ENCODE results near the gene MAD2L1BP.
"Not testable (repeated sequence)": the region's sequence is repeated elsewhere in the genome, so short reads cannot be mapped to it uniquely, and the experiment has no call there.

MAD2L1BP gene

DNA sequence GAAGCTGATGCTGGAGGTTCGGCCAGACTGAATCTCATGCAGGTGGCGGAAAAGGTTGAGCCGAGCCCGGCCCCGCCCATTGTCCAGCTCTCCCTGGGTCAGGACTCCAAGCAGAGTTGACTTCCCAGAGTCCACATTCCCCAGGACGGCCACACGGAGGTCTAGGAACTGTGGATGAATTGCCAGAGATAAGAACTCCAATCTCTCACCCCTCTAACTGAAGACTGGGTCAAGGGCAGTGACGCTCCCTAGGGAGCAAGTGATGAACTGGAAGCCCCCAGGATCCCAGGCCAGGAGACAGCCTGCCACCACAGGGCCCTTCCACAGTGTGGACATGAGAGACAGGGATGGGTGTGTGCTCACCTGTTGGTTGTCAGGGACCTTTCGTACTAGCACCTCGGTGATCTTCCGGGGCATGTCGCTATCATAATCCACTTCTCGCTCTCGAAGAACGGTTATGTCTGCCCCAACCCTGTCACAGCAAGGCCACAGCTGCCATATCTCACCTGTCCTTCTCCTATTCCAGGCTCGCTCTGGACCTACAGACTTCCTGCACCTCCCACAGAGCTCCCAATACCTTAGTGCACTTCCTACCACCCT, 10.1 kb upstream of the MAD2L1BP start:
- DNase-seq (ENCODE audit: low spot score), result no peak

DNA sequence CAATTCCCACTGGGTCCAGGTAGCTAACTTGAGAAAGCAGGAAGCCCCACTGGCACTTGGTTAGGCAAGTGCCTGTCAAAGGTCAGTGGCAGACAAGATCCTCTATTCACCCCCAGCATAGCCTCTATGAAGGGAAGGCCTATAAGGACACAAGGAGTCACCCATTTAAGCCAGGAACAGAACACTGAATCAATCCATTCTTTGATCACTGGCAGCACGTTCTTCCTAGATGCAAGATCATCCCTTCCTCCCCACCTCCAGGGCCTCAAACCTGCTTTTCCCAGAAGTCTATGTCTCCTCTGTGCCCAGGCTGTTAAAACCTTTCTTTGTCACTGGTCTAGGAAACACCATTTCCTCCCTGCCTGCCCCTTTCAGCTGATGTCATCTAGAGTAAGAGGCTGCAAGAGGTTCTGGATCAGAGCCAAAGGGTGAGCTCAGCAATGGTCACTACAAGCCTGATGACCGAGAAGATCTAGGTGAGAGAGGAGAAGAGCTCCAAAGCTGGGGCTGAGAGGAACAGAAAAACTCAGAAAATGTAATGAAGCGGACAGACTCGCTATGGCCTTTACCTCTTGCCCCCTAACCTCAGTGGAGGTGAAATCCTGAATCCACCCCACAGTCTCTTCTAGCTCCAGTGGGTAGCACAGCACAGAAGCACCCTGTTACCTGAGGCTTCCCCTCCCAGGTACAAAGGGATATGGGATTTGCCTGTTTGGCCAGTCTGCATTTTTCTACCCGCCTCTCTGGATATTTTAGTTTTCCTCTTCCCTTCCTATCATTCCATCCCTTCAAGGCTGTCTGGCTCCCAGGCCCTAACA, 8.4 kb upstream of the MAD2L1BP start:
- DNase-seq (ENCODE audit: low spot score), result no peak

DNA sequence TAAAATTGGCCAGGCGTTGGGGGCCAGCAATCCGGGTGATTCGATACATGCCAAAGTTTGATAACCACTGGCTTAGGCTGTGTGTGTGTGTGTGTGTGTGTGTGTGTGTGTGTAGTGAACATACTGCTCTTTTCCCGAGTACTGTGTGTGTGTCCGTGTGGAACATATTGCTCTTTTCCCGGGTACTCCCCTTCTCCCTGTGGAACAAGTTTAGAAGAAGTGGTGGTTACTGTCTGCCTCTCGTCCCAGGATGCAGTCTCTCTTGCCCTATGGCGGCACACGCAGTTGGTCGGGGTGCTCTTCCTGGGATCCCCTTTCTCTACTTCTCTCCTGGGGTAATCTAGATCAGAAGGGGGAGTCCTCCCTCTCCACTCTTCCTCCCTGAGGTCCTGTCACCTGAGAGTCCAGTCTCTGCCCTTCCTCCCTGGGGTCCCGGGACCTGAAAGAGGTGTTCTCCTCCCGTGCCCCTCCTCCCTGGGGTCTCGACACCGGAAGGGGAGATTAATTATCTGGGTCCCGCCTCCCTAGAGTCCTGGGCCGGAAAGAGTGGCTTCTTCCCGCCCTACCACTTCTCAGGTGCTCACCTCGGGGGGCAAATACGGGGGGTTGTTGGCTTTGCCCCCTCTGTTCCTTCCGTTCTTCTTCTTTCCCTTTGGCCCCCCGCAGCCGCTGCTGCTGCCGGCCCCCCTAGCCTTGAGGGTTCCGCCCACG, 7.1 kb upstream of the MAD2L1BP start:
- DNase-seq (ENCODE audit: low spot score), result peak; percentile 73

DNA sequence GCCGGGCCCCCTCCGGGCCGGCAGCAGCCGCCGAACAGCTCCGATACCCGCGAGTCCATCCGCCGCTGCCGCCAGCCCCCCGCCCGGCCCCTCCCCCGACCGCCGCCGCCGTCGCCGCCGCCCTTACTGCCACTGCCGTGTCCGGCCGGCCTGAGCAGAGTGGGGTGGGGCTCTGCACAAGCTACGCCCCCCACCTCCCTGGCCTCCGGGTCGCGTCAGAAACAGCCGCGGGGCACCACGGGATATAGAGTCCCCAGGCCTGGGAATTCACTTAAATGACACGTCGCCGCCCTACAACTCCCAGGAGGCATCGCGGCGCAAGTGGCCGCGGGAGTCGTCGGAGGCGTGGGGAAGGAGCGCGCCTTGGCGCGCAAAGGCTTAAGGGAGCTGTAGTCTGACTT, 6.5 kb upstream of the MAD2L1BP start, which contains the start of gene GTPBP2:
TSS of gene GTPBP2 (minus strand) at position 161 of the 401 bp plus-strand sequence. CDS start at position 59, 102 bp downstream.
- DNase-seq (ENCODE audit: low spot score), result peak; percentile 99

DNA sequence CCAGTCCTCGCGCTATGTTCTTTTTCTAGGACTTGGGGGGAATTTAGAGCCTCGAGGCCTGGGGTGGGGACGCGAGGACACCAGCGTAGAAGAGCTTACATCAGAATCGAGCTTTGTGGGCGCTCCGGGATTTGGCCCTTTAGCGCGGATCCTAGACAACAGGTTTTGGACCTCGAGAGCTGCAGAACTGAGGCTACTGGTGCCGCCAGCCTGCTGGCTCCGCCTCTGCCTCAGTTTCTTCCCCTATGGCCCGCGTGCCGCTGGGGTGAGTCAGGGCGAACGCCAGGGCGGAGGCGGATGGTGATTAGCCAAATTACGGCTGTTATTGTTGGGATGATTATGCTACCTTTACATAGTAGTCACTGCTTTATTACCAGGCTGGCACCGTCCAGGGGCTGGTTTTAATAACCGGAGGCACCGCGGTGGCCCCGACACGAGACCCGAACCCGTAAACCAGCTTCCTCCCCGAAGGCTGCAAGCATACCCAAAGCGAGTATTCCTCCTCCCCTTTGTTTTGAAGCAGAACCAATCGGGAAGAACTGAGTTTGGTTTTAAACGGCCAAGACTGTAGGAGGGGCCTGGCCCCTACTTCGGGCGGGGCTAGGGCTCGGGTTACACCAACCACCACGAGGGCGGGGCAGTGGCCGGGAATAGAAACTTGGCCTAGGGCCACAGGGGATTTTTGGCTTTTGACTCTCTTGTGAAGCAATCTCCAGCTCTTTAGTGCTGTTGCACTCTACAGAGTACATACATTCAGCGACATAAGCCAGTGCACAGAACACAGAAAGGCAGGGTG, 5.9 kb upstream of the MAD2L1BP start:
- peak; percentile 95 for DNase-seq (ENCODE audit: low spot score)

DNA sequence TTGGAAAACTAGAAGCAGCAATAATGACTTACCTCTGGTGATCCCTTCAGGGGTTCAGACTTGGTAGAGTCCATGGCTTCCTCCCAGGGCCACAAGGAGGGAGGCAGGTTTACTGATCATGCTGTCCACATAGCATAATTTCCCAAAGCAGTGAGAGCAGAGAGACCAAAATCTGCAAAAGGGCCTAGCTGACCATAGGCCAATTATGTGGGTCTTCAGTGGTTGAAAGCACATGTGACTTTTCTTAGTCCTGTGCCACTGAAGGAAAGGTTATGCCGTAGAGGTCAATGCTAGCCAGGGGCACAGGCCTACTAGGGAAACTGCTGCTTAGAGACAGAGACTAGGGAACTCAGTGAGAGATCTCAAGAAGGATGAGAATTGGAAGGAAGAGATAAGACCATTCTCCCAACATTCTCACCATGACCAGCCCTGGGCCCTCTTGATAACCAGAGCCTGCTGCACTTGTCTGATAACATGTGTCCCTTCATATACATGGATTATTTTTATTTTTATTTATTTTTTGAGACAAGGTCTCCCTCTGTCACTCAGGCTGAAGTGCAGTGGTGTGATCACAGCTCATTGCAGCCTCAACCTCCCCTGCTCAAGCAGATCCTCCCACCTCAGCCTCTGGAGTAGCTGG, 4.5 kb upstream of the MAD2L1BP start:
- DNase-seq (ENCODE audit: low spot score), result no peak

DNA sequence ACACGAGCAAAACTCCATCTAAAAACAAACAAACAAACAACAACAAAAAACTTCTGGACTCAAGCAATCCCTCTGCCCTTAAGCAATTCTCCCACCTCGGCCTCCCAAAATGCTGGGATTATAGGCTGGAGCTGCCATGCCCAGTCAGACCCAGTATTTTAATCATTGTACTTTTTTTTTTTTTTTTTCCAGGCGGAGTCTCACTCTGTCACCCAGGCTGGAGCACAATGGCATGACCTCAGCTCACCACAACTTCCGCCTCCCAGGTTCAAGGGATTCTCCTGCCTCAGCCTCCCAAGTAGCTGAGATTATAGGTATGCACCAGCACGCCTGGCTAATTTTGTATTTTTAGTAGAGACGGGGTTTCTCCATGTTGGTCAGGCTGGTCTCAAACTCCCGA, 2.6 kb upstream of the MAD2L1BP start:
- DNase-seq (ENCODE audit: low spot score), result not testable (repeated sequence)

DNA sequence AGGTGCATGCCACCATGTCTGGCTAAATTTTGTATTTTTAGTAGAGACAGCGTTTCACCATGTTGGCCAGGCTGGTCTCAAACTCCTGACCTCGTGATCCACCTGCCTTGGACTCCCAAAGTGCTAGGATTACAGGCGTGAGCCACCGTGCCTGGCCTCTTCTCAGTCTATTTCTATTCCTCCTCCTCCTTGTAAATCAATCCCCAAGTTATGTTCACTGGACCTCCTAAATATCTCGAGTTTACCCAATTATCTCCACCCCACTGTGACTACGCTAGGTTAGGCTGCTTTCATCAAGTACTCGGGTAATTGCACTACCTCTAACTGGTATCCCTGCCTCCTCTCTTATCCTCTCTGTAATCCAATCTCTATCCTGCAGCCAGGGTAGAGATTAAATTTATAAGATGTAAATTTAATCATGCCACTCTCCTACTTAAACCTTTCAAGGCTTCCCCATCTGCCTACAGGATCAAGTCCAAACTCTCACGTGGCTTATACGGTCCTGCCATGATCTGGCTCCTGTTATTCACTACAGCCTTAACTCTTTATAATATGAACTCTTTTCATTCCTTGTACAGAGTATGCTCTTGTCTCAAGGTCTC, 837 bp upstream of the MAD2L1BP start:
- peak; percentile 80 for DNase-seq (ENCODE audit: low spot score)

DNA sequence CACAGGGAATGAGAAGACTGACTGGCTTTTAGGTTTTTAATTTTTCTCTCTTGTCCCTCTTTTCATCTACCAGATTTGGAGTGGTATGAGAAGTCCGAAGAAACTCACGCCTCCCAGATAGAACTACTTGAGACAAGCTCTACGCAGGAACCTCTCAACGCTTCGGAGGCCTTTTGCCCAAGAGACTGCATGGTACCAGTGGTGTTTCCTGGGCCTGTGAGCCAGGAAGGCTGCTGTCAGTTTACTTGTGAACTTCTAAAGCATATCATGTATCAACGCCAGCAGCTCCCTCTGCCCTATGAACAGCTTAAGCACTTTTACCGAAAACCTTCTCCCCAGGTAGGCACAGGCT, 644 bp downstream of the MAD2L1BP start:
- no peak for DNase-seq (ENCODE audit: low spot score)

DNA sequence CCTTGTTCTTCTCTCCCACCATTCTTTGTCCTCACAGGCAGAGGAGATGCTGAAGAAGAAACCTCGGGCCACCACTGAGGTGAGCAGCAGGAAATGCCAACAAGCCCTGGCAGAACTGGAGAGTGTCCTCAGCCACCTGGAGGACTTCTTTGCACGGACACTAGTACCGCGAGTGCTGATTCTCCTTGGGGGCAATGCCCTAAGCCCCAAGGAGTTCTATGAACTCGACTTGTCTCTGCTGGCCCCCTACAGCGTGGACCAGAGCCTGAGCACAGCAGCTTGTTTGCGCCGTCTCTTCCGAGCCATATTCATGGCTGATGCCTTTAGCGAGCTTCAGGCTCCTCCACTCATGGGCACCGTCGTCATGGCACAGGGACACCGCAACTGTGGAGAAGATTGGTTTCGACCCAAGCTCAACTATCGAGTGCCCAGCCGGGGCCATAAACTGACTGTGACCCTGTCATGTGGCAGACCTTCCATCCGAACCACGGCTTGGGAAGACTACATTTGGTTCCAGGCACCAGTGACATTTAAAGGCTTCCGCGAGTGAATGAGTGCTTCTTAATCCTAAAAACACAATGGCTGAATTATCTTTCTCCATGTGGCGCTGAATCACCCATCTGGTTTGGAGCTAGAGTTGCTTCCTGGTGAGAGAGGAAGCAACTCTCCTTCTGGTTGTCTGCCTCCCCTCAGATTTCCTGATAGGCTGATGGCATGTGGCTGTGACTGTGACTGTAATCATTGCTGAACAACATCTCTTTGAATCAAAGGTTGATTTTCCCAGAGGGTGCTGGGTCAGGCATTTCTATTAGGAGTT, 4.6 kb downstream of the MAD2L1BP start:
- no peak for DNase-seq (ENCODE audit: low spot score)

DNA sequence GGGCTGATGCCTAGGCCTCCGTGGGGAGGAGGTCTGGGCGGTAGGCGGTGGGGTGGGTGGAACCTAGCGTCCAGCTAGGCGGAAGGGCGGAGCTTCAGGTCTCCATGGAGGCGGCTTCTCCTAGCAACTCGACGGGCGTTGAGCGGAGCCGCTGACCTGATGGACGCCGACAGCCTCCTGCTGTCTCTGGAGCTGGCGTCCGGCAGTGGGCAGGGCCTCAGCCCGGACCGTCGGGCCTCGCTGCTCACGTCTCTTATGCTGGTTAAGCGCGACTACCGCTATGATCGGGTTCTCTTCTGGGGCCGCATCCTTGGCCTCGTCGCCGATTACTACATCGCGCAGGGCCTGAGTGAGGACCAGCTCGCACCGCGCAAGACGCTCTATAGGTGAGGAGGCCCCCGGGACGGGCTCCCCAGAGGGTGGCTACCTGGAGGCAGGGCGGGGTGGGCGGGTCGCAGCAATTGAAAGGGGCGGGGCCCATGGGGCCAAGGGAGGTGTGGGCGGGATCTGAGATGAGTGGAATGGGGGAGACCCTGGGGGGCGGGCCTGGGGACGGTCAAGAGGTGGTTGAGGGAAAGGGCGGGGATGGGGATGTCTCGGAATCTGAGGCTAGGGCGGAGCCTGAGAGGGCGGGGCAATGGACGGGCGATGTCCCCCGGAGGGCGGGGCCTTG, 9.4 kb downstream of the MAD2L1BP start, which contains the start of gene RSPH9:
TSS of gene RSPH9 (plus strand) at position 97 of the 673 bp plus-strand sequence. CDS start at position 160, 63 bp downstream.
- no peak for DNase-seq (ENCODE audit: low spot score)

DNA sequence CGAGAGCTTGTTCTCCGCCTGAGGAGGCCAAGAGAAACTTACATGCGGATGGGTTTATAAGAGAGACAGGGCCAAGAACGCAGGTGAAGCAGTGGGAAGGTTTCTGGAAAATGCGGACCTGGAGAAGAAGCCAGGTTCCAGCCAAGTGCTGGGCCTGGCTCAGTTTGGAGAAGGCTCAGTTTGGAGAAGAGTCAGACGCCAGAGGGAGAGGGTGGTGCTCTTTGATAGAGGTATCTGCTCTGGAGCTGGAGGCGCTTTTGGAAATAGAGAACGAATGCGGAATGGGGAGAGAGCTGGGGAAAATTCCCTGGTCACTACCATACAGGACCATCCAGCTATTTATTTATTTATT, 9.9 kb downstream of the MAD2L1BP start:
- DNase-seq (ENCODE audit: low spot score), result no peak

DNA sequence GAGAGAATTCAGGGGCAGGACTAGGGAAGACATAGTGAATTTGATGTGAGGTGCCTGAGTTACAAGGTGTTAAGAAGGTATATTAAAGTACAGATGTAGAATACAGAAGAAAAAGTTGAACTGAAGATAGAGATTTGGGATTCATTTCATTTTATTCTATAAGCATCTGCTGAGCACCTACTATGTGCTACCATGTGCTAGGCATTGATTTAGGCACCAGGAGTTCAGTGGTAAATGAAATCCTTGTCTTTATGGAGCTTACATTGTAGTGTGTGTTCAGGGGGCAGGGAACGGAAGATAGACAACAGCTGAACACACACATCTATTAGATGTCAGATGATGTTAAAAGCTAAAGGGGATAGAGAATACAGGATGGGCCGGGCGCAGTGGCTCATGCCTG, 12.0 kb downstream of the MAD2L1BP start:
- DNase-seq (ENCODE audit: low spot score), result no peak

DNA sequence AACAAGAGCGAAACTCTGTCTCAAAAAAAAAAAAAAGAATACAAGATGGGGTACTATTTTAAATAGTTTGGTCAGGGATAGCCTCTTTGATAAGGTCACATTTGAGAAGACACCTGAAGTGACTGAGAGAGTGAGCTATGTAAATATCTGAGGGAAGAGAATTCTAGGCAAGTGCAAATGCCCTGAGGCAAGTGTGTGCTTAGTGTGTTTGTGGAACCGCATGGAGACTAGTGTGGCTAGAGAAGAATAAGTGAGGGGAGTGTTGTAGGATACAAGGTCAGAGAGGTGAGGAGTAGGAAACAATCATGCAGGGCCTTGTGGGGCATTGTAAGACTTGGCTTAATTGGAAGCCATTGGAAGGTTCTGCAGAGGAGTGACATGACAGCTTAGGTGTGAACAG, 12.6 kb downstream of the MAD2L1BP start:
- no peak for DNase-seq (ENCODE audit: low spot score)

DNA sequence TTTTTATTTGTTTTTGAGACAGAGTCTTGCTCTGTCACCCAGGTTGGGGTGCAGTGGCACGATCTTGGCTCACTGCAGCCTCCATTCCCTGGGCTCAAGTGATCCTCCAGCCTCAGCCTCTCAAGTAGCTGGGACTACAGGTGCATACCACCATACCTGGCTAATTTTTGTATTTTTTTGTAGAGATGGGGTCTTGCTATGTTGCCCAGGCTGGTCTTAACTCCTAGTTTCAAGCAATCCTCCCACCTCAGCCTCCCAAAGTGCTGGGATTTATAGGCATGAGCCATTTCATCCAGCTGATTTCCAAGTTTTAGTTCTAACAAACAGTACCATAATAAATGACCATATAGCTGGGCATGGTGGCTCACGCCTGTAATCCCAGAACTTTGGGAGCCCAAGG, 17.2 kb downstream of the MAD2L1BP start:
- not testable (repeated sequence) for DNase-seq (ENCODE audit: low spot score)

DNA sequence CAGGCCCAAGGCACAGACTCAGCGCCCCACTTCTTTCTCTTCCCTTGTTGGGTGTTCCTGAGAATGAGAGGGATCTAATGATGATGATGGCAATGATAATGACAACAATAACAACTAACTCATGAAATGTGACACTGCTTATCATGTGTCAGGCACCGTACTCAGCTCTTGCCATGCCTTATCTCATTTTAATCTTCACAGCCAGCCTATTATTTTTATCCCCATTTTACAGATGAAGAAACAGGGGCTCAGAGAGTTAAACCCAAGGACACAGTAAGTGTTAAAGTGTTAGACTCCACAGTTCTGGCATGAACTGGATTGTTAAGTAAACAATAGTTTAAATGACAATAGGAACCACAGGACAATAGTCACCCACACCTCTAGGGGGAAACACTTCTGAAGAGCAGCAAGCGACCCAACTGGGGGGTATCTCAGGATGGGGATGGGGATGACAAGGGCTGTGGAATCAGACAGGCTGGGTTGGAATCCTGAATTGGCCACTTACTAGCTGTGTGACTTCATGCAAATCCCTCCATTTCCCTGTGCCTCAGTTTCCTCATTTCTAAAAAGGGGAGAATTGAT, 21.7 kb downstream of the MAD2L1BP start:
- no peak for DNase-seq (ENCODE audit: low spot score)

DNA sequence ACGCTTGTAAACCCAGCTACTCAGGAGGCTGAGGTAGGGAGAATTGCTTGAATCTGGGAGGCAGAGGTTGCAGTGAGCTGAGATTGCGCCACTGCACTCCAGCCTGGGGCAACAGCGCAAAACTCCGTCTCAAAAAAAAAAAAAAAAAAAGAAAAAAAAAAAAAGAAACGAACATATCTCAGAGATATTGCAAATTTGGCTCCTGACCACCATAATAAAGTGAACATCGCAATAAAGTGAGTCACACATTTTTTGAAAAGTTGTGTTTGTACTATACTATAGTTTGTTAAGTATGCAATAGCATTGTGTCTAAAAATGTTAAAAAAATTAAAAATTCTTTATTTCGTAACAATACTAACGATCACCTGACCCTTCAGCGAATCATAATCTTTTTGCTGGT, 22.5 kb downstream of the MAD2L1BP start:
- DNase-seq (ENCODE audit: low spot score), result no peak

DNA sequence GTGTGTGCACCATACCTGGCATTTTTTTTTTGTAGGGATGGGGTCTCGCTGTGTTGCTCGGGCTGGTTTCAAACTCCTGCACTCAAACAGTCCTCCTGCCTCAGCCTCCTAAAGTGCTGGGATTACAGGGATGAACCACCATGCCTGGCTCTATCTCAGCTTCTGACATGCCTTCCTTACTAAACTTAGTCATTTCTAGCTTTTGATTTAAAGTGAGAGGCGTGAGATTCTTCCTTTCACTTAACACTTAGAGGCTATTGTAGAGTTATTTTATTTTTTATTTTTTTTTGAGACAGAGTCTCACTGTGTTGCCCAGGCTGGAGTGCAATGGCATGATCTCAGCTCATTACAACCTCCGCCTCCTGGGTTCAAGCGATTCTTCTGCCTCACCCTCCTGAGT, 27.3 kb downstream of the MAD2L1BP start:
- not testable (repeated sequence) for DNase-seq (ENCODE audit: low spot score)

DNA sequence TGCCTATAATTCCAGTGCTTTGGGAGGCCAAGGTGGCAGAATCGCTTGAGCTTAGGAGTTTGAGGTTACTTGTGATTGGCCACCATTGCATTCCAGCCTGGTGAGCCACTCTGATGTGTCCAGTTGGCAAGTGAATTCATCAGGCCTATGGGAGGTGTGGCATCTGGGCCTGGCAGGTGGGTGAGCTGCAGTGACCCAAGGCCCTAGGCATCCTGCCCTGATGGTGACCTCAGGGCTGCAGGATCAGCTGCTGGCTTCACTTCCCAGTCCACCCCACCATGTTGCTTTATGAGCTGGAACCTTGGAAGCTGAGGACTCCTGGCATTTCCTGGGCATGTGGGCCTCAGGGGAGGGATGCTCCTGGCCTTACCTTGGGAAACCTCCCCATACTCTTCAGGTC, 29.7 kb downstream of the MAD2L1BP start:
- DNase-seq (ENCODE audit: low spot score), result no peak
